ENCODE data around the gene GRB7. TPM values are rescaled to one million over a fixed set of nuclear protein-coding genes. Genes with fewer than 3 reads are reported as not detected.
"Not testable (repeated sequence)": the region's sequence is repeated elsewhere in the genome, so short reads cannot be mapped to it uniquely, and the experiment has no call there.

Gene GRB7
- total and polyA plus RNA-seq, 8 donors: 12.4 to 34.2 (median 28.2) TPM

- TF ChIP-seq CTCF (IDR thresholded peaks at IDR 0.05): no peak
- H3K4me1 ChIP-seq: peaks cover 0 to 20% of the 10 kb centered on the region in 2 donors
- no peaks in the 10 kb centered on the region for H3K9me3 ChIP-seq
- ATAC-seq: no peak
- no peak overlapping the region for H3K4me3 ChIP-seq
- no peaks in the 10 kb centered on the region for H3K36me3 ChIP-seq
- peaks cover 0 to 8% of the 10 kb centered on the region in 2 donors for H3K27me3 ChIP-seq
- H3K27ac ChIP-seq: no peak overlapping the region
- DNase-seq: no peak
- intact Hi-C loops (cut with DNase I): no loop called here
Measured at GRCh38 chr17:39757931-39758873, 20.5 kb downstream of the GRB7 start.

- intact Hi-C loops (cut with DNase I): no loop called here
- peaks cover 0 to 8% of the 10 kb centered on the region in 2 donors for H3K27me3 ChIP-seq
- H3K27ac ChIP-seq: no peak overlapping the region
- H3K4me1 ChIP-seq: peaks cover 0 to 15% of the 10 kb centered on the region in 2 donors
- H3K9me3 ChIP-seq: no peaks in the 10 kb centered on the region
- H3K4me3 ChIP-seq: no peak overlapping the region
- no peaks in the 10 kb centered on the region for H3K36me3 ChIP-seq
- no peak for TF ChIP-seq CTCF (IDR thresholded peaks at IDR 0.05)
- DNase-seq (no peak), ATAC-seq (no peak)
Measured at GRCh38 chr17:39759204-39759603, 21.5 kb downstream of the GRB7 start.

GRCh38 chr17:39761861-39762496 lies 24.2 kb downstream of the GRB7 start:
- H3K27ac ChIP-seq: no peak overlapping the region
- H3K36me3 ChIP-seq: no peaks in the 10 kb centered on the region
- intact Hi-C loops (cut with DNase I): no loop called here
- H3K4me3 ChIP-seq: no peak overlapping the region
- ATAC-seq (no peak), DNase-seq (no peak)
- H3K9me3 ChIP-seq: no peaks in the 10 kb centered on the region
- H3K4me1 ChIP-seq: peaks cover 0 to 8% of the 10 kb centered on the region in 2 donors
- TF ChIP-seq CTCF (IDR thresholded peaks at IDR 0.05): no peak
- H3K27me3 ChIP-seq: peaks cover 0 to 8% of the 10 kb centered on the region in 2 donors

- no peak for TF ChIP-seq CTCF (IDR thresholded peaks at IDR 0.05)
- Histone ChIP-seq H3K4me3 (no peak overlapping the region), H3K27me3 (peaks cover 0 to 8% of the 10 kb centered on the region in 2 donors), H3K36me3 (no peaks in the 10 kb centered on the region), H3K27ac (no peak overlapping the region), H3K9me3 (no peaks in the 10 kb centered on the region), H3K4me1 (no peaks in the 10 kb centered on the region)
- intact Hi-C loops (cut with DNase I): no loop called here
- no peak for DNase-seq
- ATAC-seq: no peak
Measured at GRCh38 chr17:39763051-39763820, 25.5 kb downstream of the GRB7 start.

GRCh38 chr17:39764171-39764570 lies 26.4 kb downstream of the GRB7 start:
- H3K9me3 ChIP-seq; H3K4me1 ChIP-seq; H3K27ac ChIP-seq; H3K27me3 ChIP-seq; ATAC-seq; intact Hi-C loops (cut with DNase I); H3K4me3 ChIP-seq; DNase-seq; H3K36me3 ChIP-seq: not testable (repeated sequence)
